GM19452 (cell line): ENCODE results near the gene GNPAT.
"Not testable (repeated sequence)": the region's sequence is repeated elsewhere in the genome, so short reads cannot be mapped to it uniquely, and the experiment has no call there.

Experiments used
- ATAC-seq: cut with Tn5 transposase; IDR thresholded peaks from one replicate; pipeline ENCODE4 v1.9.1; 2021; ENCODE audit not compliant: unreplicated experiment

The GNPAT gene

DNA sequence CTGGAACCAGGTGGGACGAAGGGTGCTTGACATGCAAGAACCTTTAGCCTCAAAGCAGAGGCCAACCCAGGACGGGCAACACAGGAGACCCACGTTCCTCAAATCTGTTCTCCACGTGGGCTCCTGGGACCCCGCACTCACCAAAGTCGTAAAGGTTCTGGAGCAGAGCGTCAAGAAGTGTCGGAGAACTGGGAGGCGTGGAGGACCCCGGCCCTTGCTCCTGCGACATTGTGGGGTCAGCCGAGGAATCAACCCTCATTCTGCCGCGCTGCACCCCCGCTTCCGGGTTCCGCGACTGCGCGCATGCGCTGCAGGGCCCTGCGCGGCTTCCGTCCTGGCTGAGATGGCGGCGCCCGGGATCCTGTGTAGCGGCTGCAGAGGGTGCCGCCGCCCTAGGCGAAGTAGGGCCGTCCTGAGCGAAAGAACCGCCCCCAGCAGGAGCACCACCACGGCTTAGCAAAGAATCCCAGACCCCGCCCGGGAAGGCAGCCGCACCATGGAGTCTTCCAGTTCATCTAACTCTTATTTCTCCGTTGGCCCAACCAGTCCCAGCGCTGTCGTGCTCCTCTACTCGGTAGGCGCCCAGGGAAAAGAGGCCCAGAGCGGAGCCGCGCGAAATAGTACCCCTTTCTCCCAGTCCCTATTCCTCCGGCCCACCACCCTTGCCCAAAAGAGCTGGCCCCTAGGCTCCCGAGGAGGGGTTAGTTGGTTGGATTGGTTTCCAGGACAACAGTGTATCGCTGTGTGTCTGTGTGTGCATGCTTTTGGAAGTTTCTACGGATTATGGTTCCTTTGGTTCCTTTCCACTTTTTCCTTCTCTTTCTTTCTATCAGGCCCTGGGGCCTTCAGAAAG is at the start of gene GNPAT:
Gene GNPAT (plus strand): TSS at position 330 of the 853 bp plus-strand sequence. CDS start 167 bp downstream, at position 497.
- peak; percentile 93 for ATAC-seq

GRCh38 chr1:231192620-231193163 is 48.3 kb upstream of the GNPAT start:
- ATAC-seq, result no peak

DNA sequence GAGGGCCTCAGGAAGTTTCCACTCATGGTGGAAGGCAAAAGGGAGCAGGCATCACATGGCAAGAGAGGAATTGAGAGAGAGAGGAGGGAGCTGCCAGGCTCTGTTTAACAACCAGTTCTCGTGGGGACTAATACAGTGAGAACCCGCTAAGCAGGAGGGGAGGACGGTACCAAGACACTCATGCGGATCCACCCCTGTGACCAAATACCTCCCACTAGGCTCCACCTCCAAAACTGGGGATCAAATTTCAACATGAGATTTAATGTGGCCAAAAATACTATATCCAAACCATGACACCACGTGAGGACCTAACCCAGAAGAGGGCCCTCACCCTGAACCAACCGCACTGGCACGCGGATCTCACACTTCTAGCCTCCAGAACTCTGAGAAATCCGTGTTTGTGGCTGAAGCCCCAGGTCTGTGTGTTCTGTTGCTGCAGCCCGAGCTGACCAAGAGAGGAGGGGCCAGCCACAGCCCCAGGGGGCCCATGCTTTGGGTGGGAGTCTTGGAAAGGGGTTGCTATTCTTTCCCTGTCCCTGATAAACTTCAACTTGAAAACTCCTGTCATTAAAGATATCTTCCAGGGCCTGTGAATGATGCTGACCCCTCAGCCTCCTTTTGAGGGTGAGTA is 47.2 kb upstream of the GNPAT start:
- no peak for ATAC-seq

GRCh38 chr1:231194476-231194842 is 46.6 kb upstream of the GNPAT start:
- no peak for ATAC-seq

GRCh38 chr1:231194843-231195516 is 46.0 kb upstream of the GNPAT start:
- no peak for ATAC-seq

GRCh38 chr1:231196307-231196706 is 44.7 kb upstream of the GNPAT start:
- no peak for ATAC-seq

- ATAC-seq, result no peak
Measured at GRCh38 chr1:231196728-231197127, 44.3 kb upstream of the GNPAT start.

- no peak for ATAC-seq
Measured at GRCh38 chr1:231199868-231200267, 41.1 kb upstream of the GNPAT start.

- no peak for ATAC-seq
Measured at GRCh38 chr1:231200388-231201031, 40.5 kb upstream of the GNPAT start.

GRCh38 chr1:231201375-231201978 is 39.5 kb upstream of the GNPAT start:
- ATAC-seq, result no peak

DNA sequence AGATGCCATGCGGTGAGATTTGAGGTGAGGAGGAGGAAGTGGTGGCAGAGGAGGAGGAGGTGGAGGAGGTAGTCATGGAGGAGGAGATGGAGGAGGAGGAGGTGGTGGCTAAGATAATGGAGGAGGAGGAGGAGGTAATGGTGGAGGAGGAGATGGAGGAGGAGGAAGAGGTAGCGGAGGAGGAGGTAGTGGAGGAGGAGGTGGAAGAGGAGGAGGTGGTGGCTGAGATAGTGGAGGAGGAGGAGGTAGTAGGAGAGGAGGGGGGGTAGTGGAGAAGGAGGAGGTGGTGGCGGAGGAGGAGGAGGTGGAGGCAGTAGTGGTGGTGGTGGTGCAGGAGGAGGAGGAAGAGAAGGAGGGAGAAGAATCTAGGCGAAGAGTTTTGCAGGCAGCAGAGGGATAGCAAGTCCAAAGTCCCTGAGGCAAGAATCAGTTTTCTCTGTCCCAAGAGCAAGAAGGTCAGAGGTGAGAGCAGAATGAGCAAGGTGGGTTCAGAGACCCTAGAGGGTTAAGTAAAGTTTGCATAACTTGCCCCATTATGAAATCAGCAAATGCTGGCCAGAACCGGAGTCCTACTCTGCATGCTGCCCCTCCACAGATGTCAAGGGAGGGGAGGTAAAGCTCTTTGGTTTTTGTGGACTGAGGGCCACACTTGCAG is 38.9 kb upstream of the GNPAT start:
- ATAC-seq, result no peak

- no peak for ATAC-seq
Measured at GRCh38 chr1:231203259-231204057, 37.6 kb upstream of the GNPAT start.

DNA sequence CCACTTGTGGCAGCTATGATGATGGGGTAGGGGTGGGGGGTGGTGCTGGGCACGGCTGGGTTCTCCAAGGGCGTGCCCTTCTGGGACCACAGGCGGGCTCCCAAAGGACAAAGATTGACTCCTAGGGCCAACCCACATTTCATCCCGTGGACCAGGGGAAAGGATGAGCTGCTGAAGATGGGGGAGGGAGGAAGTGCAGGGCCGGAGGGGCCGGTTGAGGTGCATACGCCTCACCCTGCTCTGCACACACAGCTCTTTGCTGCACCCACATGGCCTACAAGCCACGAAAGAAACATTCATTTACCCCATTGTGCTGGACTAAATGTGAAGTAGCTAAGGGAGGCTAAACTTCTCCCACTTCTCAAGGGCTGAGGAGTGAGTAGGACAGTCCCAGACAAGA is 34.2 kb upstream of the GNPAT start:
- no peak for ATAC-seq

DNA sequence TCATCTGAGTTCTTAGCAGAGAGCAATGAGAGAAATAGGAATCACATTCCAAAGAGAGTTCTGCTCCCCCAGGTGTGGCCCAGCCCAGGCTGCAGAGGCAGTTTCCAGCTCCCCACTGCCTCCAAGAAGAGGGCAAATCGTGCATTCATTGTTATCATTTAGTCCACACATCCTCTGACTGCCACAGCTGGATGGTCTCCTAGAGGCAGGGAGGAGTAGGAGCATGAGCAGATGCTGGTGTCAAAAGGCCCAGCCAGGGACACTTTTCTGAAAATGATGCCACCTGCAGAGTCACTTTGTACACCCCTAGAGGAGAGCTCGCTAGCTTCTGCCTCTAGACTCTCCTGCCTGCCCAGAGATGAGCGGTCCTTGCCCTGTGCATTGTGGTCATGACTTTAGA is 33.6 kb upstream of the GNPAT start:
- ATAC-seq, result no peak

- no peak for ATAC-seq
Measured at GRCh38 chr1:231208980-231209379, 32.0 kb upstream of the GNPAT start.

DNA sequence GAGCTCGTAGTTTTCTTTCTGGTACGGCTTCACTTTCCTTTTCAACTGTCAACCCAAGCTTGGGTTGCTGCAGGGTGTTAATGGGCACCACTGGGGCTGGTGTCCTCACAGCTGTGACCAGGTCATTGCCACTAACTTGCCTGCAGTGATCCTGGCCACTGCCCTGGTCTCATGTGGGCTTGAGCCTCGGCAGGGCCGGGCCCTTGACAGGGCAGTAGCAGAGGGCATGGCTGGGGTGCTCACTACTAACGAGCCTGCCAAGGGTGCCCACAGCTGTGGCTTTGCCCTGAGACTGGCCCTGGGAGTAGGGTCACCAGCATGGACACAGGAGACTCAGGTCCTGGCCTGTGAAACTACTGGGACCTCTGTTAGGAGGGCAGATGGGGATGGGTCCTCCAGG is 31.5 kb upstream of the GNPAT start:
- no peak for ATAC-seq

DNA sequence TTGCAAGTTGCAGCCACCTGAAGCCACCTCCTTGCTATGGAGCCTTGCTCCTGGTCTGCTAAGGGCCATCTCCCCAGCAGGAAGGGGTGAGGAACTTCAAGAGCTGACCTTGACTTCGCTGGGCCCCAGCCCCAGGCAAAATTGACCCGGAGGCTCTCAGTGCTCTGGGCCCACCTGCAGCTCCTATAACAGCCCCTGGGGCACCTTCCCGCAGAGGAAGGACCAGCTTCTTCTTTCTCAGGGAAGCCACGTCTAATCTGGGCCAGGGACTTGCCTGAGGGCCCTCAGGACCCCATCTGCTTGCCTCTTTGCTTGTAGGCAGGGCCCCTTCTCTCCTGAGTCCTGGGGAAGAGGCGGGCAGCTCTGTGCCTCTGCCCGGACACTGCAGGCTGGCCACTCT is 30.9 kb upstream of the GNPAT start:
- no peak for ATAC-seq

DNA sequence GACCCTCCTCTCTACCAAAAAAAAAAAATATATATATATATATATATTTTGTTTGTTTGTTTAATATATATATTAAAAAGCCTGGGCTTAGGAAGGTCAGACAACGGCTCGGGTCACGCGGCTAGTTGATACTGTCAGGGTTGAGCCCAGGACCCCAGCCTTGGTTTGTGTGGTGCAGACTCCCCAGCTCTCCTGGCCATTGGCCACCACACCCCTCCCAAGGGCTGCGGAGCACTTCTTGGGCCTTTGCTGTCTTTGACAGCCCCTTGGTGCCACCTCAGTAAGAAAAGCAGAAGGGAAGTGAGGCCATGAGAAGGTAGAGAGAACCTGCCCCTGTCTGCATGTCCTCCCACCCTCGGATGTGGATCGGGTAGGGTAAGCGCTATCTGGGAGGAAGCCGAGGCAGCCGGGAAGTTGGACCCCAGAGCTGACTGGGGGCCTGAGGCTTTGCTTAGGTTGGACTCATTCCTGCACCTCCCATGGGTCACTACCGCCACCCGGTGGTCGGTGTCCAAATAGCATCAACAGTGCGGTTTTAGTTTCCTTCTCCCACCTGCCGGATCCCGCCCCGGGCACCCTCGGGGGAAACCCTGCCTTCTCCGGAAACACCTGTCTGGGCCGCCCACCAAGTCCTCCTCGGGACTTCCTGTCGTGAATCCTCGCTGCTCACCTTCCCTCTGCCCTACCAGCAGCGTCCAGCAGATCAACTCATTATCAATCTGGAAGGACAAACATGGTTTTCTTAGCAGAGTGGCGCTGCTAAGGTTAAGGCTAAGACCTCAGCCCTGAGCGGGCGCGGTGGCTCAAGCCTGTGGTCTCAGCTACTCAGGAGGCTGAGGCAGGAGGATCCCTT is 29.8 kb upstream of the GNPAT start:
- peak; percentile 86 for ATAC-seq

DNA sequence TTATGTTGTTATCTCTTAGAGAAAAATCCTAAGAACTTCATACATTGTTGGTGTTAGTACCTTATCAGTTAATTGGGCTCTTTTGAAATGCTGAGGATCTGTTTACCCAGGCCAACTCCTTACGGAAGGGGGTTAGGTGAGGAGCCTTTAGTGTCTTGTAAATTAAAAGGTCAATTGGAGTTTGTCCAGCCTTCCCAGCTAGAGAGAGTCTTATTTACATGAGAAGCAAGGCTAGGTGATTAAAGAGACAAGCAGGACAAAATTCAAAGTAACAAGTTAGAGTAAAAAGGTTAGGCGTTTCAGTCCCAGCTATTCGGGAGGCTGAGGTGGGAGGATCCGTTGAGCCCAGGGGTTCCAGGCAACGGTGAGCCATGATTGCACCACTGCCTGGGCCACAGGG is 28.7 kb upstream of the GNPAT start:
- ATAC-seq, result not testable (repeated sequence)
